Measurements from ENCODE around the gene CTRB2.

DNA sequence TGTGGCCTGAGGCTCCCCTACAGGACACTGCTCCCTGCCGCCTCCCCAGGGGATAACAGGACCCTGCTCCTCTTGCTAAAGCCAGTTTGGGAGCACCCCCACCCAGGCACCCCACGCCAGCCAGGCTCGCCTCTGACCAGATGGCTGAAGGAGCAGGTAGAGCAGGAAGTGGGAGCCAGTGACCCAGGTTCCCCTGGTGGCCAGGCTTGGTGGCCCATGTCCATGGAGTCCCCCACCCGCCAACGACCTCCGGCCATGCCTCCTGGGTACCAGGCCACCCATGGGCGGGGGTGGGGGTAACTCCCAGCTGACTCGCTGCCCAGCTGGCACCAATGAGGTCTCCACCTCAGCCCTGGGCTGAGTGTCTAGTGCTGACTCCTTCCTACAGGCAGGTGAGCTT lies 34.5 kb upstream of the CTRB2 start:
- TF ChIP-seq BHLHE40 (IDR thresholded peaks at IDR 0.05; ENCODE audit: borderline replicate concordance) = no peak
- TF ChIP-seq L3MBTL2 (conservative IDR thresholded peaks at IDR 0.05) = no peak
- TF ChIP-seq CTBP1 (IDR thresholded peaks at IDR 0.05; ENCODE audit: borderline replicate concordance) = no peak
- no peak for TF ChIP-seq TARDBP (IDR thresholded peaks at IDR 0.05)
- no peak for TF ChIP-seq ELF4 (IDR thresholded peaks at IDR 0.05)
- no peak for TF ChIP-seq SP1 (IDR thresholded peaks at IDR 0.05)
- no peak for TF ChIP-seq FOXA1 (IDR thresholded peaks at IDR 0.05)
